ENCODE data around the gene TBC1D17. TPM values are rescaled to one million over a fixed set of nuclear protein-coding genes. Genes with fewer than 3 reads are reported as not detected.

Gene TBC1D17
- total and polyA plus RNA-seq, 10 of the 15 experiments (the other 5 are each of a cell fraction or from before 2014, with no cell fraction given): 0.42 to 20.4 (median 11.2) TPM

DNA sequence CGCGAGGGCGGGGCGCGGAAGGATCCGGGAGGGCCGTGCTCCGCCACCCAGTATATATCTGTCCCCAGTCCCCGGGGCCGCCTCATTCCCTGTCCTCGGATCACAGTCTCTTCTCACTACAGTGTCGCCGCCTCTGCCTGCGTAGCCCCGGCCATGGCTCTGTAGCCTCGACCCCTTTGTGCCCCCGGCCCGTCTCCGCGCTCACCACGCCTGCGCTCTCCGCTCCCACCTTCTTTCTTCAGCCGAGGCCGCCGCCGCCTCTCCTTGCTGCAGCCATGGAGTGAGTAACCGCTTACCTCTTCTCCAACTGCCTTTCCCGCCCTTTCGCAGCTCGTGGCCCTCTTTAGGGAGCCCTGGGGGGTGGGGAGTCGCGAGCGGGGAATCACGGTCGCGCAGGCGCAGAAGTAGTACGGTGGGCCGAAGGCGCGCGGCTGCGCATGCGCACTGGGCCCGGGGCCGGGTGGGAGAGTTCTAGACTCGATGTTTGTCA is 51.7 kb downstream of the TBC1D17 start, which contains the start of the genes ATF5 and NUP62:
ATF5 (plus strand) TSS at position 85 of the 490 bp plus-strand sequence. CDS start 1,646 bp downstream, outside the sequence.
NUP62 (minus strand) TSS at position 384 of the 490 bp plus-strand sequence. CDS start 19,697 bp downstream, outside the sequence.
- FAIRE-seq: peak; percentile 41
- H2AFZ ChIP-seq (ENCODE audit: control insufficient read depth, low read depth, low read length): peak within 1 kb of the TSS; percentile 82
- intact Hi-C loops (cut with micrococcal nuclease; ENCODE audit: unreplicated experiment): loop anchor here (2.0 to 5.0 kb wide), 2 partner anchors 32 to 52 kb away; partner anchors contain the start of genes AKT1S1, IL4I1 and TBC1D17
- H3K4me1 ChIP-seq (ENCODE audit: control insufficient read depth, insufficient read depth, low read length): peaks cover 20% of the 10 kb centered on the region
- ChIA-PET SMC1A (ENCODE audit: uncharacterized antibody, unreplicated experiment) (interaction anchor here (0.8 to 4.8 kb wide), 15 partner anchors 9 to 116 kb away, joined by 3 to 78 read pairs (median 5); partner anchors contain the start of genes AKT1S1, FUZ, IL4I1 and TBC1D17), CTCF (interaction anchor here (0.8 to 3.3 kb wide), 12 partner anchors 11 to 211 kb away, joined by 3 to 33 read pairs (median 4); partner anchors contain the start of genes AKT1S1, PNKP and TBC1D17), POLR2A (interaction anchor here (0.6 to 5.8 kb wide), 21 partner anchors 10 to 288 kb away, joined by 3 to 113 read pairs (median 7); partner anchors contain the start of genes AKT1S1, IL4I1, PTOV1 and RRAS), RAD21 (ENCODE audit: unreplicated experiment) (interaction anchor here (1.0 to 5.0 kb wide), 13 partner anchors 12 to 82 kb away, joined by 3 to 66 read pairs (median 5); partner anchors contain the start of genes AKT1S1, IL4I1, PNKP and TBC1D17)
- H3K27me3 ChIP-seq (replicated peaks in 1 of 2; ENCODE audit: control insufficient read depth in 2 of 2, insufficient read depth in 2 of 2, low read length in 1 of 2): no peaks in the 10 kb centered on the region
- H3K36me3 ChIP-seq (ENCODE audit: control insufficient read depth in 2 of 2, insufficient read depth in 2 of 2, low read length in 1 of 2): peaks cover 9 to 25% of the 10 kb centered on the region in 2 experiments; a peak in 3 of 4 replicates
- H3K4me2 ChIP-seq (ENCODE audit: control insufficient read depth, insufficient read depth): peak within 1 kb of the TSS; percentile 97
- peak; percentile 46 for DNase-seq (ENCODE audit: low read depth, low spot score)
- peak within 1 kb of the TSS; percentile 94 for H3K27ac ChIP-seq (ENCODE audit: control insufficient read depth, insufficient read depth)
- peaks cover 74% of the 10 kb centered on the region for H3K79me2 ChIP-seq (ENCODE audit: control insufficient read depth, insufficient read depth, low read length)
- ATAC-seq: peak; percentile 64
- H3K9ac ChIP-seq (ENCODE audit: control insufficient read depth, insufficient read depth, low read length): peak within 1 kb of the TSS; percentile 95
- WGBS (ENCODE audit: insufficient coverage, insufficient replicate concordance, low lambda C conversion rate, missing lambda C conversion rate): 2% methylated on average over 48 of the region's 48 CpGs
- H3K4me3 ChIP-seq: peak within 1 kb of the TSS; percentile 92
- H3K9me3 ChIP-seq (replicated peaks; ENCODE audit: control insufficient read depth, insufficient read depth, low read length): no peaks in the 10 kb centered on the region
- in situ Hi-C loops (cut with MboI): no loop called here
- no peaks in the 10 kb centered on the region for H4K20me1 ChIP-seq (ENCODE audit: control insufficient read depth, insufficient read depth)
- TSS peak; percentile 76 for BruUV-seq (replicated peaks)
- TF ChIP-seq ZNF622 (IDR thresholded peaks at IDR 0.05) (no peak), GATAD2B (conservative IDR thresholded peaks at IDR 0.05; ENCODE audit: low read depth) (peak; percentile 62), RBBP5 (conservative IDR thresholded peaks at IDR 0.05) (no peak), CREM (IDR thresholded peaks at IDR 0.05; ENCODE audit: low read depth) (peak; percentile 58; the same call in 1 of the 2 replicates), IKZF1 (conservative IDR thresholded peaks at IDR 0.05) (peak; percentile 95), EP300 (IDR thresholded peaks at IDR 0.05; ENCODE audit: borderline replicate concordance in 1 of 2, control insufficient read depth in 1 of 2, low read depth in 2 of 2, low read length in 2 of 2) (no peak), POLR2A (IDR thresholded peaks at IDR 0.05; ENCODE audit: low read depth, low read length) (peak; percentile 90), BHLHE40 (IDR thresholded peaks at IDR 0.05; ENCODE audit: borderline replicate concordance in 1 of 2, low read depth in 2 of 2, low read length in 1 of 2) (peak in 1 of 2 experiments; percentile 43; a peak in 1 of 4 replicates), POU2F2 (IDR thresholded peaks at IDR 0.05; ENCODE audit: borderline replicate concordance, low read depth, low read length) (peak; percentile 97)
- TF ChIP-seq, protein P1, sequence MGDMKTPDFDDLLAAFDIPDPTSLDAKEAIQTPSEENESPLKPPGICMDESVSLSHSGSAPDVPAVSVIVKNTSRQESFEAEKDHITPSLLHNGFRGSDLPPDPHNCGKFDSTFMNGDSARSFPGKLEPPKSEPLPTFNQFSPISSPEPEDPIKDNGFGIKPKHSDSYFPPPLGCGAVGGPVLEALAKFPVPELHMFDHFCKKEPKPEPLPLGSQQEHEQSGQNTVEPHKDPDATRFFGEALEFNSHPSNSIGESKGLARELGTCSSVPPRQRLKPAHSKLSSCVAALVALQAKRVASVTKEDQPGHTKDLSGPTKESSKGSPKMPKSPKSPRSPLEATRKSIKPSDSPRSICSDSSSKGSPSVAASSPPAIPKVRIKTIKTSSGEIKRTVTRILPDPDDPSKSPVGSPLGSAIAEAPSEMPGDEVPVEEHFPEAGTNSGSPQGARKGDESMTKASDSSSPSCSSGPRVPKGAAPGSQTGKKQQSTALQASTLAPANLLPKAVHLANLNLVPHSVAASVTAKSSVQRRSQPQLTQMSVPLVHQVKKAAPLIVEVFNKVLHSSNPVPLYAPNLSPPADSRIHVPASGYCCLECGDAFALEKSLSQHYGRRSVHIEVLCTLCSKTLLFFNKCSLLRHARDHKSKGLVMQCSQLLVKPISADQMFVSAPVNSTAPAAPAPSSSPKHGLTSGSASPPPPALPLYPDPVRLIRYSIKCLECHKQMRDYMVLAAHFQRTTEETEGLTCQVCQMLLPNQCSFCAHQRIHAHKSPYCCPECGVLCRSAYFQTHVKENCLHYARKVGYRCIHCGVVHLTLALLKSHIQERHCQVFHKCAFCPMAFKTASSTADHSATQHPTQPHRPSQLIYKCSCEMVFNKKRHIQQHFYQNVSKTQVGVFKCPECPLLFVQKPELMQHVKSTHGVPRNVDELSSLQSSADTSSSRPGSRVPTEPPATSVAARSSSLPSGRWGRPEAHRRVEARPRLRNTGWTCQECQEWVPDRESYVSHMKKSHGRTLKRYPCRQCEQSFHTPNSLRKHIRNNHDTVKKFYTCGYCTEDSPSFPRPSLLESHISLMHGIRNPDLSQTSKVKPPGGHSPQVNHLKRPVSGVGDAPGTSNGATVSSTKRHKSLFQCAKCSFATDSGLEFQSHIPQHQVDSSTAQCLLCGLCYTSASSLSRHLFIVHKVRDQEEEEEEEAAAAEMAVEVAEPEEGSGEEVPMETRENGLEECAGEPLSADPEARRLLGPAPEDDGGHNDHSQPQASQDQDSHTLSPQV (IDR thresholded peaks at IDR 0.05): no peak
- TF ChIP-seq, protein P2, sequence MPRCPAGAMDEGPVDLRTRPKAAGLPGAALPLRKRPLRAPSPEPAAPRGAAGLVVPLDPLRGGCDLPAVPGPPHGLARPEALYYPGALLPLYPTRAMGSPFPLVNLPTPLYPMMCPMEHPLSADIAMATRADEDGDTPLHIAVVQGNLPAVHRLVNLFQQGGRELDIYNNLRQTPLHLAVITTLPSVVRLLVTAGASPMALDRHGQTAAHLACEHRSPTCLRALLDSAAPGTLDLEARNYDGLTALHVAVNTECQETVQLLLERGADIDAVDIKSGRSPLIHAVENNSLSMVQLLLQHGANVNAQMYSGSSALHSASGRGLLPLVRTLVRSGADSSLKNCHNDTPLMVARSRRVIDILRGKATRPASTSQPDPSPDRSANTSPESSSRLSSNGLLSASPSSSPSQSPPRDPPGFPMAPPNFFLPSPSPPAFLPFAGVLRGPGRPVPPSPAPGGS (IDR thresholded peaks at IDR 0.05; ENCODE audit: borderline replicate concordance, insufficient read depth, low read depth, low read length, poor library complexity, severe bottlenecking): no peak
- TF ChIP-seq, protein P3, sequence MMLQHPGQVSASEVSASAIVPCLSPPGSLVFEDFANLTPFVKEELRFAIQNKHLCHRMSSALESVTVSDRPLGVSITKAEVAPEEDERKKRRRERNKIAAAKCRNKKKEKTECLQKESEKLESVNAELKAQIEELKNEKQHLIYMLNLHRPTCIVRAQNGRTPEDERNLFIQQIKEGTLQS (IDR thresholded peaks at IDR 0.05; ENCODE audit: borderline replicate concordance, extremely low read depth, low read depth, low read length): no peak
- TF ChIP-seq, protein P4, sequence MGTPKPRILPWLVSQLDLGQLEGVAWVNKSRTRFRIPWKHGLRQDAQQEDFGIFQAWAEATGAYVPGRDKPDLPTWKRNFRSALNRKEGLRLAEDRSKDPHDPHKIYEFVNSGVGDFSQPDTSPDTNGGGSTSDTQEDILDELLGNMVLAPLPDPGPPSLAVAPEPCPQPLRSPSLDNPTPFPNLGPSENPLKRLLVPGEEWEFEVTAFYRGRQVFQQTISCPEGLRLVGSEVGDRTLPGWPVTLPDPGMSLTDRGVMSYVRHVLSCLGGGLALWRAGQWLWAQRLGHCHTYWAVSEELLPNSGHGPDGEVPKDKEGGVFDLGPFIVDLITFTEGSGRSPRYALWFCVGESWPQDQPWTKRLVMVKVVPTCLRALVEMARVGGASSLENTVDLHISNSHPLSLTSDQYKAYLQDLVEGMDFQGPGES (IDR thresholded peaks at IDR 0.05): peak; percentile 40
